BLaER1 (cell line): ENCODE data around the gene BTG2.

Experiments used
- H3K27ac ChIP-seq: shearing (Covaris generic); formaldehyde crosslinking; 2 replicates; pipeline ENCODE4 v1.8.1; 2022
- H3K27me3 ChIP-seq: shearing (Covaris generic); formaldehyde crosslinking; 2 replicates; pipeline ENCODE4 v1.8.1; 2022
- H3K36me3 ChIP-seq: shearing (Covaris generic); formaldehyde crosslinking; 2 replicates; pipeline ENCODE4 v1.8.1; 2022
- H3K4me1 ChIP-seq: shearing (Covaris generic); formaldehyde crosslinking; 2 replicates; pipeline ENCODE4 v1.8.1; 2022
- H3K4me2 ChIP-seq: shearing (Covaris generic); formaldehyde crosslinking; 2 replicates; pipeline ENCODE4 v1.8.1; 2022
- H3K4me3 ChIP-seq: shearing (Covaris generic); formaldehyde crosslinking; 2 replicates; pipeline ENCODE4 v1.8.1; 2022
- H3K9ac ChIP-seq: shearing (Covaris generic); formaldehyde crosslinking; 2 replicates; pipeline ENCODE4 v1.8.1; 2022
- H3K9me3 ChIP-seq: shearing (Covaris generic); formaldehyde crosslinking; 2 replicates; pipeline ENCODE4 v1.8.1; 2022
- H4K20me1 ChIP-seq: shearing (Covaris generic); formaldehyde crosslinking; 2 replicates; pipeline ENCODE4 v1.8.1; 2022
- Cebpa-rat ChIP-seq: shearing (Covaris generic); IDR thresholded peaks from 2 replicates; pipeline ENCODE4 v1.8.1; 2022

The BTG2 gene

GRCh38 chr1:203336097-203336496 lies 30.8 kb downstream of the BTG2 start:
- Histone ChIP-seq H4K20me1 (no peaks in the 10 kb centered on the region), H3K4me2 (peak overlapping the region; percentile 27), H3K36me3 (no peaks in the 10 kb centered on the region), H3K27me3 (peaks cover 11% of the 10 kb centered on the region), H3K4me1 (peaks cover 40% of the 10 kb centered on the region), H3K9ac (no peak overlapping the region), H3K4me3 (no peak overlapping the region), H3K9me3 (no peaks in the 10 kb centered on the region), H3K27ac (no peak overlapping the region)
- TF ChIP-seq Cebpa-rat: no peak

GRCh38 chr1:203338335-203339036 lies 33.2 kb downstream of the BTG2 start:
- Histone ChIP-seq H3K4me3 (no peak overlapping the region), H3K9me3 (no peaks in the 10 kb centered on the region), H3K4me1 (peaks cover 48% of the 10 kb centered on the region), H3K27ac (no peak overlapping the region), H3K36me3 (no peaks in the 10 kb centered on the region), H3K9ac (no peak overlapping the region), H4K20me1 (no peaks in the 10 kb centered on the region), H3K4me2 (peak overlapping the region; percentile 13; the same call in 1 of the 2 replicates), H3K27me3 (peaks cover 24% of the 10 kb centered on the region)
- TF ChIP-seq Cebpa-rat: no peak

GRCh38 chr1:203340112-203340790 lies 34.9 kb downstream of the BTG2 start:
- H3K9me3 ChIP-seq: no peaks in the 10 kb centered on the region
- no peaks in the 10 kb centered on the region for H4K20me1 ChIP-seq
- H3K9ac ChIP-seq: no peak overlapping the region
- TF ChIP-seq Cebpa-rat: no peak
- H3K4me2 ChIP-seq: no peak overlapping the region
- H3K36me3 ChIP-seq: no peaks in the 10 kb centered on the region
- no peak overlapping the region for H3K4me3 ChIP-seq
- peaks cover 24% of the 10 kb centered on the region for H3K27me3 ChIP-seq
- H3K27ac ChIP-seq: no peak overlapping the region
- peaks cover 45% of the 10 kb centered on the region for H3K4me1 ChIP-seq

GRCh38 chr1:203342192-203342940 lies 37.0 kb downstream of the BTG2 start:
- Histone ChIP-seq H3K27me3 (peaks cover 24% of the 10 kb centered on the region), H3K9me3 (no peaks in the 10 kb centered on the region), H3K4me3 (peak overlapping the region; percentile 31; the same call in 1 of the 2 replicates), H3K36me3 (no peaks in the 10 kb centered on the region), H3K27ac (no peak overlapping the region), H3K4me2 (peak overlapping the region; percentile 73), H3K9ac (no peak overlapping the region), H3K4me1 (peaks cover 33% of the 10 kb centered on the region), H4K20me1 (no peaks in the 10 kb centered on the region)
- TF ChIP-seq Cebpa-rat: no peak

- H3K4me1 ChIP-seq: peaks cover 19% of the 10 kb centered on the region
- peaks cover 24% of the 10 kb centered on the region for H3K27me3 ChIP-seq
- H3K4me2 ChIP-seq: no peak overlapping the region
- no peaks in the 10 kb centered on the region for H3K9me3 ChIP-seq
- H3K27ac ChIP-seq: no peak overlapping the region
- TF ChIP-seq Cebpa-rat: no peak
- H3K9ac ChIP-seq: no peak overlapping the region
- H3K4me3 ChIP-seq: no peak overlapping the region
- H4K20me1 ChIP-seq: no peaks in the 10 kb centered on the region
- no peaks in the 10 kb centered on the region for H3K36me3 ChIP-seq
Observed at GRCh38 chr1:203343956-203344754, 38.8 kb downstream of the BTG2 start.

GRCh38 chr1:203346060-203346768 lies 40.9 kb downstream of the BTG2 start:
- Histone ChIP-seq H4K20me1 (no peaks in the 10 kb centered on the region), H3K9me3 (no peaks in the 10 kb centered on the region), H3K4me1 (peaks cover 21% of the 10 kb centered on the region), H3K27ac (no peak overlapping the region), H3K27me3 (peaks cover 12% of the 10 kb centered on the region), H3K36me3 (no peaks in the 10 kb centered on the region), H3K9ac (no peak overlapping the region), H3K4me2 (peak overlapping the region; percentile 6; the same call in 1 of the 2 replicates), H3K4me3 (no peak overlapping the region)
- no peak for TF ChIP-seq Cebpa-rat

- H3K4me1 ChIP-seq: peaks cover 23% of the 10 kb centered on the region
- H3K9me3 ChIP-seq: no peaks in the 10 kb centered on the region
- no peaks in the 10 kb centered on the region for H4K20me1 ChIP-seq
- no peak overlapping the region for H3K9ac ChIP-seq
- H3K4me2 ChIP-seq: no peak overlapping the region
- H3K27ac ChIP-seq: no peak overlapping the region
- no peak overlapping the region for H3K4me3 ChIP-seq
- no peaks in the 10 kb centered on the region for H3K36me3 ChIP-seq
- peaks cover 7% of the 10 kb centered on the region for H3K27me3 ChIP-seq
- TF ChIP-seq Cebpa-rat: no peak
Observed at GRCh38 chr1:203346769-203347102, 41.4 kb downstream of the BTG2 start.

- H3K4me1 ChIP-seq: peaks cover 15% of the 10 kb centered on the region
- H3K9ac ChIP-seq: no peak overlapping the region
- no peaks in the 10 kb centered on the region for H4K20me1 ChIP-seq
- H3K9me3 ChIP-seq: no peaks in the 10 kb centered on the region
- H3K4me3 ChIP-seq: no peak overlapping the region
- no peaks in the 10 kb centered on the region for H3K36me3 ChIP-seq
- no peak overlapping the region for H3K27ac ChIP-seq
- TF ChIP-seq Cebpa-rat: no peak
- no peak overlapping the region for H3K4me2 ChIP-seq
- no peaks in the 10 kb centered on the region; the same call in 1 of the 2 replicates for H3K27me3 ChIP-seq
Observed at GRCh38 chr1:203349166-203349565, 43.8 kb downstream of the BTG2 start.
